Measurements from ENCODE around the gene ZP1. TPM values are rescaled to one million over a fixed set of nuclear protein-coding genes. Genes with fewer than 3 reads are reported as not detected.

The ZP1 gene
- total RNA-seq, 4 donors from 2014 or later = 2.1 TPM; not detected in 3

DNA sequence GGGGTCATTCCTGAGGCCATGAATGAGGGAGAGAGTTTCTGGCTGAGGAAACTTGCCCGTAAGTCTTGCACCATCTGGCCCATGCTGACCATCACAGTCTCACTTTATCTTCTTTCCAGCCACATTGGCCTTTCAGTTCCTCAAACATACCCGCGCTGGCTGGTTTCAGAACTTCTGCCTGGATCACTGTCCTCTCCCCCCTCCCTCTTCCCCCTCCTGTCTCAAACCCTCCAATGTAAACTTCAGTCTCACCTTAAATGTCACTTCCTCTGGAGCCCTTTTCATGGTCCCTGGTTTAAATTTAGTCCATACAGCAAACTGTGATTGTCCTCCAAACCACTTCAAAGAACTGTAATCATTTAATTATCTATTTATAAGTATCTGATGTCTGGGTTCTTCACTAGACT is 42.9 kb downstream of the ZP1 start:
- no peak for TF ChIP-seq POLR2A (IDR thresholded peaks at IDR 0.05)
- Histone ChIP-seq H3K9me3 (no peaks in the 10 kb centered on the region), H3K27ac (peak overlapping the region in 3 of 4 donors; percentile 12 to 70 (median 29)), H3K36me3 (no peaks in the 10 kb centered on the region), H3K4me1 (peaks cover 0 to 23% (median 7%) of the 10 kb centered on the region in 4 donors), H3K4me3 (no peak overlapping the region), H3K27me3 (no peaks in the 10 kb centered on the region)
- peak in 2 of 3 donors; percentile 81 to 83 for DNase-seq

DNA sequence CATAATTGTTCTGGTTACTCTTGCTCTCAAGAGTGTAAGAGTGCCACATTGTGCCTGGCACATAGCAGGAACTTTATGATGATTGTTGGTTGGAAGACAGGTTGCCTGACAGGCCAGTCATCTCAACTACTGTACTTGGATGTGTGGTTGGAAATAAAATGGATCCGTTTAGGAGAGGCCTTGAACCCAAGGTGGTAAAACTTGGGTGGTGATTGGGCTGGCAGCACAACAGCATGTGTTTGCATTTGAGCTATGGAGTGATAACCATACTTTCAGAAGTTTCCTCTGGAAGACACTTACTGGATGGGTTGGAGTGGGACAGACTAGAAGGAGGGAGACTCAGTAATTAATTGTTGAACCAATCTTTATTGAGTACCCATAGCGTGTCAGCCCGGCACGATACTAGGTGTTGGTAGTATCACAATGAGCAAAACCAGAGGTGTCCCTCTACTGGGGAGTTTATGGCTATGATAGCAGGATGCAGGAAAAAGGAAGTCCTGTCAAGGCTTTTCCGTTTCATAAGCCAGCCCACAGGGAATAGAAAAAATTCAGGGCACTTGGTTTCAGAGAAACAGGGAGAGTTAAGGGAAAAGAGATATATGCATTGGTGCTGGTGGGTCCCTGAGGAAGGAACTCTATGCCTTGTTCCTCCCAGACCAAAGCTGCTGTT is 43.5 kb downstream of the ZP1 start:
- peaks cover 0 to 24% (median 6%) of the 10 kb centered on the region in 4 donors for H3K4me1 ChIP-seq
- peak in 1 of 3 donors; percentile 33 for DNase-seq
- no peaks in the 10 kb centered on the region for H3K36me3 ChIP-seq
- H3K27me3 ChIP-seq = no peaks in the 10 kb centered on the region
- H3K4me3 ChIP-seq = no peak overlapping the region
- TF ChIP-seq, protein P1, sequence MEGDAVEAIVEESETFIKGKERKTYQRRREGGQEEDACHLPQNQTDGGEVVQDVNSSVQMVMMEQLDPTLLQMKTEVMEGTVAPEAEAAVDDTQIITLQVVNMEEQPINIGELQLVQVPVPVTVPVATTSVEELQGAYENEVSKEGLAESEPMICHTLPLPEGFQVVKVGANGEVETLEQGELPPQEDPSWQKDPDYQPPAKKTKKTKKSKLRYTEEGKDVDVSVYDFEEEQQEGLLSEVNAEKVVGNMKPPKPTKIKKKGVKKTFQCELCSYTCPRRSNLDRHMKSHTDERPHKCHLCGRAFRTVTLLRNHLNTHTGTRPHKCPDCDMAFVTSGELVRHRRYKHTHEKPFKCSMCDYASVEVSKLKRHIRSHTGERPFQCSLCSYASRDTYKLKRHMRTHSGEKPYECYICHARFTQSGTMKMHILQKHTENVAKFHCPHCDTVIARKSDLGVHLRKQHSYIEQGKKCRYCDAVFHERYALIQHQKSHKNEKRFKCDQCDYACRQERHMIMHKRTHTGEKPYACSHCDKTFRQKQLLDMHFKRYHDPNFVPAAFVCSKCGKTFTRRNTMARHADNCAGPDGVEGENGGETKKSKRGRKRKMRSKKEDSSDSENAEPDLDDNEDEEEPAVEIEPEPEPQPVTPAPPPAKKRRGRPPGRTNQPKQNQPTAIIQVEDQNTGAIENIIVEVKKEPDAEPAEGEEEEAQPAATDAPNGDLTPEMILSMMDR (IDR thresholded peaks at IDR 0.05) = no peak
- TF ChIP-seq POLR2A (IDR thresholded peaks at IDR 0.05) = no peak
- no peaks in the 10 kb centered on the region for H3K9me3 ChIP-seq
- H3K27ac ChIP-seq = peak overlapping the region in 3 of 4 donors; percentile 11 to 70 (median 12)

DNA sequence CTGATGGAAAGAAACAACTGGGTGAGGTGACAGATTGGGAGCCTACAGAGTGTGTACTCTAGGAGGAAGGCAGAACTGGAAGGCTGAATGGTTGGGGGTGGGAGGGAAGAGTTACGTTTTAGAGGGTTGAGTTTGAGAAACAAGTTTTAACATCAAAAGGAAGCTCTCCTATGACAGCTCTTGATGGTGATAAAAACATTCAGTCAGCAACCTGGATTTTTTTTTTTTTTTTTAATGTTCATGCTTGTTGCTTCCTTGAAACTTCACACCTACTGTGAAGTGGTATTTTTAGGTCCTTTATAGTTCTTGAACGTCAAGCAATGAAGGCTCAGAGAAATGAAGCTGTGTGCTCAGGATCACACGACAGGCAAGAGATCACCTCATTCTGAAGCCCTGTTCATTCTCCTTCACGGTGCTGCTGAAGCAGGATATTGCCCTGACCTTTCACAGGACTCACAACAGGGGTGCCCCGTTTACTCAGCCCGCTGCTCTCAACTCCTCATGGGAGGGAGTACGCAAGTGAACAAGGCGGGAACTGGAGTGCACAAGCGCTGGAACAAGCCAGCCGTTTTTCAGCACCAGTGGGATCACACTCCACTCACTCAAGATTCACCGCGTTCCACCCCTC is 45.0 kb downstream of the ZP1 start:
- TF ChIP-seq POLR2A (IDR thresholded peaks at IDR 0.05) = no peak
- TF ChIP-seq, protein P1 (IDR thresholded peaks at IDR 0.05) = no peak
- Histone ChIP-seq H3K36me3 (no peaks in the 10 kb centered on the region), H3K27ac (peak overlapping the region in 1 of 4 donors; percentile 92), H3K4me3 (no peak overlapping the region), H3K27me3 (no peaks in the 10 kb centered on the region), H3K9me3 (no peaks in the 10 kb centered on the region), H3K4me1 (peaks cover 0 to 19% (median 11%) of the 10 kb centered on the region in 4 donors)
- DNase-seq = no peak

DNA sequence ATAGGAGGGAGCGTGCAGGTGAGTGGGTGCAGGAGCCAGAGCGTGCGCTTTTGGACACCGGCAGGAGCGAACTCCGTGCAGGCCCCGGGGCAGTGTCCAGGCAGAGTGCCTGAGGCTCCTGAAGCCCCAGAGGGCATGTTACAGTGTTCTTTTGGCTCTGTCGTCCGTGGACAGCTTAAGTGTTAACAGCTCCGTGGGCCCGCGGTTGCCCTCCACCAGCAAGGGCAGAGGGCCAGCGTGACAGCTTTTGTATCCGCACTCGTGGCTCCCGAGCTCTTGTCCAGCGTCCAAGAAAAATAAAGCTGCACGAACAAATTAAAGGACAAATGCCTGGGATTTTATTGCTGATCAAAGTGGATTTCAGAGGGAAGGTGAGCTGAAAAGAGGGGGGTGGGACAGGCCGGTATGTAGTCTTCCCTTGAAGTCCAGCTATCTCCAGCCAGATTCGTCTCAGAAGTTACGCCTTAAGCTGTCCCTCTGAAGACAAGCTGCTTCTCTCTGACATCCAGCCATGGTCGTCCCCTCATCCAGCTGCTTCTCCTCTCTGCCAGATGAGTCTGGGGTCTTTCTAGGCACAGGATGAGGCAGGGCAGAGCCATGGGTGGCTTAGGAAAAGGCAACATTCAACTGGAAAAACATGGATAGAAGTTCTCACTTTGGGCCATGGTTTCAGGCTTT is 45.6 kb downstream of the ZP1 start:
- TF ChIP-seq POLR2A (IDR thresholded peaks at IDR 0.05) = no peak
- TF ChIP-seq, protein P1 (IDR thresholded peaks at IDR 0.05) = no peak
- Histone ChIP-seq H3K27ac (peak overlapping the region; percentile 90 to 94 (median 92)), H3K4me3 (no peak overlapping the region), H3K9me3 (no peaks in the 10 kb centered on the region), H3K4me1 (peaks cover 0 to 19% (median 11%) of the 10 kb centered on the region in 4 donors), H3K36me3 (no peaks in the 10 kb centered on the region), H3K27me3 (no peaks in the 10 kb centered on the region)
- DNase-seq = peak in 1 of 3 donors; percentile 46

DNA sequence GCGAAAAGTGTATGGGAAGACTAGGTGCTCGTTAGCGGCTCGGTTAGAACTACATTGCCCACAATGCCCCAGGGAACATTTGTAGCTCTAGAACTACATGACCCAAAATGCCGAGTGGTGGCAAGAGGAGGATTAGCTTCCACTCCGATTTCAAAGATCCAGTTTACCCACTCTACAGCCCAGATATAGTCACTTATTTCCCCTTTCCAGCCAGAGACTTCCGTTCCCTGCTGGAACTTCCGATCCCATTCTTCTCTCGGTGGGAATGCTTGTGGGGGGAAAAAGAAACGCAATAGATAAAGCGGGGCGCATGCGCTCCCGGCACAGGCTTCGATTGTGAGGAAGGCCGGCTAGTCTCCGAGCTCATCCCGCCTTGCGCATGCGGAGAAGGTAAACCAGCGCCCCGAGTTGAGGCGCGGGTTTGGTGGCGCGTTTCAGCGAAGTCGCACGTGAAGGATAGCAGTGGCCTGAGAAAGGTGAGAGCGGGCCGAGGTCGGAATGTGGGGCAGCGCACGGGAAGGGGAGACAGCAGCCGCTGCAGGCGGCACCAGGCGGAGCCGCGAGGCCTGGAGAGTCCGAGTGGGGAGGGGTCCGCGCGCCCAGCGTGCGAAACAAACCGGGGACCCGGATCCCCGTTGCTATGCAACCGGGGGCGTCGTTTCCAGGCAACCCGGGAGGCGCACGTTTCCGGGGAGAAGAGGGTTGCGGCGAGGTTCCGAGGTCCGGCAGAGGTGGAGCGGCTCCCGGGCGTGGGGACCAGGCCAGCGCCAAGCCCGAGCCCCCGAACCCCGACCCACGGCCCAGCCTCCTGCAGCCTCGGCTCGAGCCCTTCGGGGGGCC is 46.7 kb downstream of the ZP1 start, which contains the start of gene TMEM109:
Gene TMEM109, plus strand, starts transcription at position 366 of the 840 bp plus-strand sequence. CDS start 5,536 bp downstream, outside the sequence.
- peak within 1 kb of the TSS; percentile 57 to 81 (median 72) for H3K4me3 ChIP-seq
- H3K27me3 ChIP-seq = no peaks in the 10 kb centered on the region
- H3K27ac ChIP-seq = peak within 1 kb of the TSS; percentile 90 to 94 (median 92)
- no peaks in the 10 kb centered on the region for H3K36me3 ChIP-seq
- H3K9me3 ChIP-seq = no peaks in the 10 kb centered on the region
- H3K4me1 ChIP-seq = peaks cover 0 to 24% (median 13%) of the 10 kb centered on the region in 4 donors
- TF ChIP-seq, protein P1 (IDR thresholded peaks at IDR 0.05) = peak in 3 of 6 experiments; percentile 20 to 35 (median 26)
- peak in 1 of 2 donors; percentile 57 for TF ChIP-seq POLR2A (IDR thresholded peaks at IDR 0.05)
- DNase-seq = peak; percentile 89 to 97 (median 89)

Measured in Peyer's patch (tissue), 4 donors.